Pons (tissue), 1 donor: ENCODE data around the gene NOTO.
"Not testable (repeated sequence)": the region's sequence is repeated elsewhere in the genome, so short reads cannot be mapped to it uniquely, and the experiment has no call there.

Experiments used
- DNase-seq: peaks from one replicate; pipeline ENCODE4 v3.0.0-alpha.2; 2016; ENCODE audit warnings: low spot score

NOTO gene, protein sequence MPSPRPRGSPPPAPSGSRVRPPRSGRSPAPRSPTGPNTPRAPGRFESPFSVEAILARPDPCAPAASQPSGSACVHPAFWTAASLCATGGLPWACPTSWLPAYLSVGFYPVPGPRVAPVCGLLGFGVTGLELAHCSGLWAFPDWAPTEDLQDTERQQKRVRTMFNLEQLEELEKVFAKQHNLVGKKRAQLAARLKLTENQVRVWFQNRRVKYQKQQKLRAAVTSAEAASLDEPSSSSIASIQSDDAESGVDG

DNA sequence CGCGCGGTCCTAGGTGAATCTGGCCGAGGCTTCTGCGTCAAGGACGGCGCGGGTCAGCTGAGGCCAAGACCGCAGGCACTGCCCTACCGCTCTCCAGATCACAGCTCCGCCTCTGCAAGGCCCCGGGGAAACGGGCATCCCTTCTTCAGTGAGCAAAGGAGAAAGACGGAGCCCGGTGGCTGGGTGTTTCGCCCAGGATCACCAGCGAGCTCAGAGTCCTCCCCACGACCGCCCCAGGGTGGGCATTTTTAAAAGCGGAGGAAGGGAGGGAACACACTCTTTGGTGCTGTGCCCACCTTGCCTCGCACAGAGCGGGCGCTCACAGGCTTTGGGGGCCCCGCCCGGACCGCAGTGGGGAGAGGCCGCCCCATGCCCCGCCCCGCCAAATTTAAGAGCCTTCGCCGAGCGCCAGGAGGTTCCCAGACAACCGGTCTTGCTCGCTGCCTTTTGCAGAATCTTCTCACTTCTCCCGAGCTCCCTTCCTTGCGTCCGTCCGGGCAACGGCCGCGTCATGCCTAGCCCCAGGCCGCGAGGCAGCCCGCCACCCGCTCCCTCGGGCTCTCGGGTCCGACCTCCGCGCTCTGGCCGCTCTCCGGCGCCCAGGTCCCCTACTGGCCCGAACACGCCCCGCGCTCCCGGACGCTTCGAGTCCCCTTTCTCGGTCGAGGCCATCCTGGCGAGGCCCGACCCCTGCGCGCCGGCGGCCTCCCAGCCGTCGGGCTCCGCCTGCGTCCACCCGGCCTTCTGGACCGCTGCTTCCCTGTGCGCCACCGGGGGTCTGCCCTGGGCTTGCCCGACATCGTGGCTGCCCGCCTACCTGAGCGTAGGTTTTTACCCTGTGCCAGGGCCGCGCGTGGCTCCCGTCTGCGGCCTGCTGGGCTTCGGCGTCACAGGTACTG lies at the start of gene NOTO:
Gene NOTO, plus strand, starts transcription at position 419 of the 899 bp plus-strand sequence. Its CDS starts 93 bp downstream, at position 512.
- no peak for DNase-seq

DNA sequence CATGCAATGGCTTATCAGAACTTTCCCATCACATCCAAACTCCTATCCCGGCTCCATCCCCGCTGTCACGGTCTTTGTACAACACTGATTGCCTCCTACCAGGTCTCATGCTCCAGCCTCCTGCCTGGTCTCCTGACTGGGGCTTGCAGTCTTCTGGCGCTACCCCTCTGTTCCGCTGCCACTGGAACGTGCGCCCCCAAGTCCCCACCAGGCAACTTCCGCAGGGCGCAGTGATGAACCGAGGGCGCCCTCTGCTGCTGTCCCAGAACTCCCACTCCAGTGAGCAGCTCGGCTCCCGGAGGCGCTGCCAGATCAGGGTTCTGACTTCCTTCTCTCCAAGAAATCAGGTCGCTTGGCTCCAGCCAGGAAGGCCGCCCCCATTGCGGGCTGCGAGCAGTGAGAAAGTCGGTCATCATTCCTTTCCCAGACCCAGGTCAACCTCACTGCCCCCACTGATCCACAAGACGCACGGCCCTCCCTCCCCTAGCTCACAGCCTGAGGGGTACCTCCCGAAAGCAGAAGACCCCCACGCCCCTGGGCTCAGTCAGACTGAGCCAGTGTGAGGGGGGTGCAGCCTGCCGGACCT lies 45.7 kb upstream of the NOTO start:
- peak; percentile 33 for DNase-seq

DNA sequence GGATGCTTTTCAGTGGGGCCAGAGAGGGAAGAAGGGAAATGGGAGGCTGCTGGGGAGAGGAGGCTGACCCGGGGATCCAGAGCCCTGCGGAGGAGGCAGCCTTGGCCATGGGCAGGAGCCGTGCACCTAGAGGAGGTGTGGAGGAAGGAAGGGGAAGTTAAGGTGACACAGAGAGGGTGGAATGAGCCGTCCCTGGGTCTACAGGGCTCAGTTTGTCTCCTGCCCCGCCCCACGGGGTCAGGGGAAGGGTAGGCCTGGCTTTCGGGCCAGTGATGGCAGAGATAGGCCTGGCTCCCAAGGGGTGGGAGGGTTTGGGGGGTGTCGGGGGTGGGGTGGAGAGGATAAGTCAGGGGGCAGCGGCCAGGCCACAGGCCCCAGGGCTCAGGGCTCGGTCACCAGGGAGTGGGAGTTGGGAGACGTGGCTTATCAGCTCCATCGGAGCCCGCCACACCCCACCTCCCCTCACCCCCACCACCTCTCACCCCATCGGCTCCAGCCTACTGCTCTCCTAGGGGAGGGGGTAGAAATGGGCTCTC lies 39.5 kb upstream of the NOTO start:
- no peak for DNase-seq

DNA sequence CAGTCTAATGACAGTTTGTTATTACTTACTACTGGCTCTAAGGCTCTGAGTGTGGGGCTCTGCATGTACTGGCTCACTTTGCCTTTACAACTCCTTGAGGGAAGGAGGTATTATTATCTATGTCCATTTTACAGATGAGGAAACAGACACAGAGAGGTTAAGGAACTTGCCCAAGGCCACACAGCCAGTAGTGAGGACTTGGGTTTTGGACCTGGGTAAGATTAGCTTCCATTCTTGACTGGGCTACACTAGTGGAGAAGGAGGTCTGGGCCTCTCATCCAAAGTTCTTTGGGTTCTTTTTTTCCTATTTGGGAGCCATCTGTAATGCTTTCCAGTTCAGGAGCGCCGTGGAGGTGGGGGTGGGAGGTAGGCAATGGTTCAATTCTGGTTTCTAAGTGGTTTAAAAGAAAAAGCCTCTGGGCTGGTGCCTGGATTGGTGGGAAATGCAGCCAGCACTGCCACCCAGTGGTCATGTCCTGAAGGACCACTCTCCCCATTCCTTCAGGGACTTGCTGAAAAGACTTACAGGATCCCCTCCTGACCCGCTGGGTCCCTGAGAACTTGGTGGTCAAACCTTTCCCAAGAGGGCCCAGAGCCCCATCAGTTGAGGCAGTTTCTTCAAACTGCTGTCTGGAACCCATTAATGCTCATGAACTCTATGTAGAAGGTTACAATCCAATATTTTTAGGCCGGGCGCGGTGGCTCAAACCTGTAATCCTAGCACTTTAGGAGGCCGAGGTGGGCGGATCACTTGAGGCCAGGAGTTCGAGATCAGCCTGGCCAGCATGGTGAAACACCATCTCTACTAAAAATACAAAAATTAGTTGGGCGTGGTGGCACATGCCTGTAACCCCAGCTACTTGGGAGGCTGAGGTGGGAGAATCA lies 38.6 kb upstream of the NOTO start:
- DNase-seq: peak; percentile 59

DNA sequence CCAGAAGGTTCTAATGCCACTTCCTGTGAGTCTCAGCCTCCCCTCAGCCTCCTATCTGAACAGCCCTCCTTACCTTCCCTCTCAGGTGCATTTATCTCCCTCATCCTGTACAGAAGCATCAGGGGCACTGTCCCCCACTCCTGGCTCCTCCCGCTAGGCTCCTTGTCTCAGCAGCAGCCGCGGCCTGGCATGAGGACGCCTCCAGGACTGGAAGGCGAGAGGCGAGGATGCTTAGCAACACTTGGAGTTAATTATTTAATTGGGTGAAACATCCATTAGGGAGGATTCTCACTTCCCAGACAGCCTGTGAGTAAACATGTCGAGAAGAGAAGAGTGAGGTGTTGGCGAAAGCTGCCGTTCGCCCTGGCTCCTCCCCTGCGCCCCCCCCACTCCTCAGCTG lies 36.4 kb upstream of the NOTO start:
- DNase-seq: not testable (repeated sequence)

DNA sequence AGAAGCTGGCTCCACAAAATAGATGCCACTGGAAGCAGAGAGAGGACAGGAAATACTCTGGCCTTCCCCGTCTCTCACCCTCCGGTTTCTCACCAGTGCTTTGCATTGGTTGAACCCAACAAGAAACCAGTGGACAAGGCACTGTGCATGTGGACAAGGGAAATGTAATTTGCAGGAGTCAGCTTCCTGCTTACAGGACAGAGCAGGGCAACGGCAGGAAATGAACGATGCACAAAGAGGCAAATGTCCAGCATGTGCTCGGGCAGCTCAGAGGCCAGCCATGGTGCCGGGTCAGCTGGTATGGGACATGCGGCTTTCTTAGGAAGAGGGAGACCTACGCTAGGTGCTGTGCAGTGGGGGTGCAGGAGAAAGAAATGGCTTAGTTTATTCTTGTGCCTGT lies 35.6 kb upstream of the NOTO start:
- DNase-seq: not testable (repeated sequence)

DNA sequence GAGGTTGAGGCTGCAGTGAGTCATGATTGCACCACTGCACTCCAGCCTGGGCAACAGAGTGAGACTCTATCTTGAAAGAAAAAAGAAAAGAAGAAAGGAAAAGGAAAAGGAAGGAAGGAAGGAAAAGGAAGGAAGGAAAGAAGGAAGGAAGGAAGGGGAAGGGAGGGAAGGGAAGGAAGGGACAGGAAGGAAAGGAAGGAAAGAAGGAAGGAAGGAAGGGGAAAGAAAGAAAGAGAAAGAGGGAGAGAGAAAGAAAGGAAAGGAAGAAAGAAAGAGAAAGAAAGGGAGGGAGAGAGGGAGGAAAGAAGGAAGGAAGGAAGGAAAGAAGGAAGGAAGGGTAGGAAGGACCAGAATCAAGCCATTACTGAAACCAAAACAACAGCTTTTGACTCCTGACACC lies 34.0 kb upstream of the NOTO start:
- DNase-seq: not testable (repeated sequence)

DNA sequence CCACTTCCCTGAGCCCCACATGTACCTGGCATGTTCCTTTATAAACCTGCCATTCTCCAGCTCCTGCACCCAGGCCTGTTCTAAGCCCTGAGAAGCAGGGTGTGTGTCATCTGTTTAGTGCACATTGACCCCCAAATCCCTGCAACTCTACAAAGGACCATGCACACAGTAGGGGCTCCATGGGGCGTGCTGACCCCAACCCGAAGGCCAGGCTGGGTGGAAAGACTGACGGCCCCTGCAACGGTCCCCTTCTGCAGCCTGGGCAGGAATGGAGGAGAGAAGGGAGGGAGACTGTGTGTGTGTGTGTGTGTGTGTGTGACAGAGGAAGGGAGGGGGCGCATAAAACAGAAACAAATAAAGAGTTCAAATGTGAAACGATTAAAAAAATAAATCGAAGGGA lies 32.0 kb upstream of the NOTO start:
- DNase-seq: not testable (repeated sequence)

DNA sequence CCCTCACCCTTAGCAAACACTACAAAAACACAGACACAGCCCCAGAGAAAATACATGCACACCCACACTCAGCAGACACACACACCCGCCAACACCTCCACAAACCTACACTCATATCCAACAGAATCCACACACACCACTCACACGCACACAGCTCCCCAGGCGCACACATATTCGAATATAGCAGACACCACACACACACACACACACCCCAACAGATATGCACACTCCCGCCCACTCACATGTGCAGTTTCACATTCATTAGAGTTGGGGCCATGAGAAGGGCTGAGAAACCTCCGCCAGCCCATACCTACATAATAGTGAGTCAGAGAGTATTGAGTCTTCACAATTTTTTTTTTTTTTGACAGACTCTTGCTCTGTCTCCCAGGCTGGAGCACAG lies 29.4 kb upstream of the NOTO start:
- DNase-seq: no peak

DNA sequence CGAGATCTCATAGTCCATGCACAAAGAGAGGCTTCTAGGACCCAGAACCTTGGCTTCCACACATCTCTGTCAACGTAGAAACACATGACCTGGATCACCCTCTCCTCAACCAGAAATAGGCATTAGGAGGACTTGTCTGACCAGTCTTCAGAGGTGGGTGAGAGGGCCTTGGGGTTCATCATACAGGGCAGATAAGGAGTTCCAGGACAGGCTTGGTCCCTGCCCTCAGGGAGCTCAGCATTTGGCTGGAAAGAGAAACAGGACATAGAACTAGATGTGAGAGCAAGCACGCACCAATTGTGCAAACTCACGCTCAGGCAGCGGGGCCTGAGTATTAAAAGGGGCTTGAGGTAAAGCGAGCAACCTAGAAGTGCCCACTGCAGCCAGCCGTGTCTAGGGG lies 28.6 kb upstream of the NOTO start:
- no peak for DNase-seq

DNA sequence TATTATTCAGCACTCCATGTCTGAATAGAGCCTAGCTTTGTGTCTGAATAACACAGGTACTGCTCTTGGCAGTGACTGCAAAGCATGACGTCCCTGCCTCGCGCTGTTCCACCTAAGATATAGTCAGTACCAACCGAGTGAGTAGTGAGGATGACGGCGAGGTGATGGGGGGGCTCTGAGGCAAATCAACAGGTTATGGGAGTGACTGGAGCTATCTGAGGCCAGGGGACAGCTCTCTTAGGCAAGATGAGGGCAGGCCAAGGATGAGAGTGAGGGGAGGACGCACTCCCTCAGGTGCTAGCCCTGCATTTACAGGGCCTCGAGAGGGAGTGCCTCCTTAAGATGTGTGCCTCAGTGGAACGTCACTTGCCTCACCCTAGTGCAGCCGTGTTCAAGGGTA lies 28.1 kb upstream of the NOTO start:
- DNase-seq: no peak

DNA sequence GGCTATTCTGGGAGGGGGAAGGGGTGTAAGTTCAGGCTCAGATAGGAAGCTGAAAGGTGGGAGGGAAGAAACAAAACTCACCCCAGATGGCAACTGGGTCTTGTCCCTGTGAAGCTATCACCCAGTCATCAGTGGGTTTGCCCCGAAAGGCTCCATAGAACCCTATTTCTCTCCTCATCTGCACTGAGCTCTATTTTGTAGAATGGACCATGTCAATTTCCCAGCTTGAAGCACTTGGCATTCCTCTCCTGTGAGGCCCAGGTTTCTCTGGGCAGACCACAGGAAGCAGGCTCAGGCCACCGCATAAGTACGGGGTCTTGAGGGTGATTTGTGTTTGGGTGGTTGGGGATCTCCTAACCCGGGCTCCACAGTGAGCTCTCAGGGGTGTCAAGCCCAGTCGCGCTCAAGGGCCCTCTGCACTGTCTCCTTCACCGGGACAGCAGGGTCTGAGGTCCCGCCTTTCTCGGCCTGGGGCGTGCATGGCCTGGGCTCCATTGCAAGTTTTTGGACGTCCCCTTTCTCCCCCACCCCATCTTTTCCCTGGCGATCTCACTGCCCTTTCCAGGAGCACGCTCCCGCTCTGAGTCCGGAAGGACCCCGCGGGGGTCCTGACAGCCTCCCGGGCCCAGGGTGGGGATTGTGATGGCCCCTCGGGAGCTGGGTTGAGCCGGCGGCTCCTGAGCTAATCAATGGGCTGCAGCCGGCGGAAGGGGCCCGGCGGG lies 27.3 kb upstream of the NOTO start:
- DNase-seq: no peak

DNA sequence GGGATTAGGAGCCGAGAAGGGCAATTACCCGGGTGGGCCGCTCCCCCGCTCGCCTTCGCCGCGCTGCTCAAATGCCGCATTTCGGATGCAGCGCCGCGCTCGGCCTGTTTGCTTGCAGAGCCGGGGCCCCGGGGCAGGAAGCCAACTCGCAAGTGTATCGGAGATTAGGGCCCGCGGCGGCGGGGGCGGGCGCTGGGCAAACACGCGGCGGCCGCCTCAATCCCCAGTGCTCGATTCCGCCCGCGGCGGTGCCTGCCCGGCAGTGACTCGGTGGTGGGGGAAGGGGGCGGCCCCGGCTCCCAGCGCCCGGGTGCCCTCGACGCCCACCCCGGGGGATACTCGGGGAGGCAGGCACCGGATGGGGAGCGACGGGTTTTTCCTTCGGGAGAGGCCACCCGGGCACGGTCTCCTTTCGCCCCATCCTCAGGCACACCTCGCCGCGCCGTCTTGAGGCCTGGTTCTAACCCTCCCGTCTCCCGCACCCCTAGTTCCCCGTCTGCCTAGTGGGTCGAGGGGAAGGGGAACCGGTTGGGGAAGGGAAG lies 26.6 kb upstream of the NOTO start:
- peak; percentile 14 for DNase-seq

DNA sequence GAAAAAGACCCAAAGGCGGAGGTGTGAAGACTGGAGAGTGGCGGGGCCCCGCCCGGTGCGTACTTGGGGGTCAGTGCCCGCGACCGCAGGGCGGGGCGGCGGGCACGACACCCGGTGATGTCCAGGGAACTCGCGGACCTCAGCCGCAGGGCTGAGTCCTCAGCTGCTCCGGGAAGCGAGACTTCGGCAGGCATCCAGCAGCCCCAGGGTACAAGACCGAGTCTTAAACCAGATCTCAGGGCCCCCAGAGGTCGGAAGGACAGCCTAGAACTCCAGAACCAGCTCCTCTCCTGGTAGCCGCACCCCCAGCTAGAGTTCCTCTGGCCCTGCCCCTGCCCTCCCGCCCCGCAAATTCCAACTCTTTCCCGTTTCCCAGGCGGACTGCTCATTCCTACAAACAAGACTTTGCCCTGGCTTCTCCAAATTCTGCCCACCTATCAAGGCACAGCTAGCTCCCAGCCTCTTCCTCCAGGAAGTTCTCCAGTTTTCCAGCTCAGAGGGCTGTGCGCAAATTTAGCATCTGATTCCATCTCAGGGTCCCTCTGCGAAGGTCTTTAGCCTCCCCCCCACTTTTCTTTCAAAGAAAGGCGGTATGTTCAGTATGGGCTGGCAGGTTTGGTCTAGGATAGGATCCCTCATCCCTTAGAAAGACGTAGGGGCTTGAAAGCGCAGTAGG lies 26.0 kb upstream of the NOTO start:
- DNase-seq: no peak

DNA sequence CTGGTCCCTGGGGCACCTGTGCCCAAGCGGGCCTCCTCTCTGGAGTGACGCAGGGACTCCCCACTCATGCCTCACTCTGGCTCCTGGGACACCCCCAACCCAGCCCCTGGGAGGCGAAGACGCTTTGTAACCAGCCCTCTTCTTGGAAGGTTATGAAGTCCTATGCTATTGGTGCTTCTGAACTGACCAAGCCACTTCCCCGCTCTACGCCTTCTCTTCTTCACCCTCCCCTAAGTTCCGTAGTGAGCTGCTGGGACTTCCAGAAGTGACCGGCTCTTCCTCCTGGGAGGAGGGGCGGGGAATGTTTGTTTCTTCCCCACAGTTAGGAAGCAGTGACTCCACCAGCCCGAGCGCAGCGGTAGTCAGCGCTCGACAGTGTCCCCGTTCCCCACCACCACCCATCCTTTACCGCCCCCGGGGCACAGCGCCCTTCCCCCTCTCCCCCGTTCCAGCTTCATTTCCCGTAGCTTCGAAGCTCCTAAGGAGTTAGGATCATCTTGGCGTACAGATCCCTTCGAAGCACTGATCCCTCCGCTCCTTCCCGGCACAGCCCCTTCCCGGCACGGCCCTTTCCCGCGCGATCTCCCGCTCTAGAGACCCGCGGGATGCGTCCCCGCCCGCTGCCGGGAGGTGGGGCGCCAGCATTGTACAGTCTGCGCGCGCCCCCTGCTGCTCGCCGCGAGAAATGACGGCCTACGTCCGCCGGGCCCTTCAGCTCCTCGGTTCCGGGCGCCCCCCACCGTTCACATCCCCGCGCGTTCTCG lies 25.3 kb upstream of the NOTO start:
- peak; percentile 71 for DNase-seq

DNA sequence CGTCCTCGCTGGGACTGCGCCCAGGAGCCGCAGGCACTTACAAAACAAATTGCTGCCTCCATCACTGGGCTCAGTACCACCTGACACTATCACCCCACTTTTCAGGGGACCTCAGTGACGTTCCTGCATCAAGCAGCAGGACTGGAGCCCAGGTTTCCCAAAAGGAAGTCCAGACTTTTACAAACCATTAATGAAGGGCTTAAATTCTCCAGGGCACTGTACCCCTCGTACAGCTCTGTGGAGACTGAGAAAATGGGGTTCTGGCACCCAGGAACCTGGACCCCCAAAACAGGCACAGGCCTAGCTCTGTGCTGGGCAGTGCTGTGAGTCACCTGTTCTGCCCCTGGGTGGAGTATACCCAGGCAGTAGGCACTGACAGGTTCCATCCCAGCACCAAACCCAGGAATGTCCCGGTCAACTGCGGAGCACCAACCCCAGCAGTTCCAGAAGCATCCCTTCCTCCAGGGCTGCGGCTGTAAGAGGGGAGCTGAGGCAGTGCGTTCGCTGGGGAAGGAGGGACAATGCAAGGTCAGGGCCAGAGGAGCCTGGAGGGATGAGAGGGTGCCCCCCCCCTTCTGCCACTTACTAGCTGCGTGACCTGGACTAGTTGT lies 24.6 kb upstream of the NOTO start:
- no peak for DNase-seq

DNA sequence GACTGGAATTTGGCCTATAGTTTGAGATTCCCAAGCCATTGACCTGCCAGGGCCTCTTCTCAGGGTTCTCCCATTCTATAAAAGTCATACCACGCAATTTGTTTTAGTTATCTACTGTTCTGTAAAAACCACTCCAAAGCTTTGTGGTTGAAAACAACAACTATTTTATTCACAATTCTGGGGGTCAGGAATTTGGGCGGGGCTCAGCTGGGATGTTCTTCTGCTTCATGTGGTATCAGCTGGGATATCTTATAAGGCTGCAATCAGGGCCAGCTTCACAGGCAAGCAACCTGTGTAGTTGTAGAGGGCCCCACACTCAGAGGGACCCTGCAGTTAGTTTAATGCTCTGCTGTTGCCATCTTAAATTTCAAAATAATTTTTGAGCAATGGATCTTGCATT lies 16.4 kb upstream of the NOTO start:
- DNase-seq: no peak

DNA sequence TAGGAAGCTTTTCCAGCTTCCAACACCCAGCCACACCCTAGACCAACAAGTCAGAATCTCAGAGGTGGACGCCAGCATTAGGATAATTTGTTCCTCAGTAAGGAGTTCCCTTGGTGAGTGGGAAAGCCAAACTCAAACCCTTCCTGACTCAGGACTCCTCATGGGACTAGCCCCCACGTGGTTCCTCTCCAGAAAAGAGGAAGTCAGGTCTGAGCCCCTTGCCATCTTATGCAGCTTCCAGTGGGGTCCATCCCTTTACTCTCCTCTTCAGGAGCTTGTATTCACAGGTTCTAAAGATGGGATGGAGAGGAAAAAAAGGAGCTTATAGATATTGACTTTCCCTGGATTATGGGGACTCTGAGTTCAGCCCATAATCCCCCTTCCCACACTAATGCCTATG lies 14.8 kb upstream of the NOTO start:
- DNase-seq: no peak

DNA sequence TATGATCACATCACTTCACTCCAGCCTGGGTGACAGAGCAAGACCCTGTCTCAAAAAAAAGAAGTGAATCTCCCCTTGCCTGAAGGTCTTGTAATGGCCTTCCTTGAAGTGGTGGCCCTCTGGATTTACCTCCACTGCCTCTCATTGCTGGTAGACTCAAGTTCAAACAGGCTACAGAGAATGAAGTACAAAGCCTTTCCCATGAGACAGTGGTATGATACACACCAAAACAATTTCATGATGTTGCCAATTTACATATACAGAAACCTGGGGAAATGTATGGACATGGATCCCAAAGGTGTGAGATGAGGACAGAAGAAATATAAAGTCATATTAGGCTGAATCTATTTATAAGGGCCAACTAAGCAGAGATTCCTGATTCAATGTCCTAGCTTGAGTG lies 4.8 kb upstream of the NOTO start:
- no peak for DNase-seq
